Breast epithelium (tissue), 4 donors: Measurements from ENCODE around the gene TOGARAM1. TPM values are rescaled to one million over a fixed set of nuclear protein-coding genes. Genes with fewer than 3 reads are reported as not detected.

Experiments
- DNase-seq, 2 donors: peaks; one replicate each; pipeline ENCODE4 v3.0.0-alpha.2; 2019; ENCODE audit warnings: low spot score in 2 of 2
- H3K27ac ChIP-seq, 2 donors: fragments of 200-600 bp; sonication (generic) in 1 of 2; one replicate each; pipeline ENCODE4 v1.5.1; 2016 to 2019; ENCODE audit warnings: mild to moderate bottlenecking in 1 of 2
- H3K27me3 ChIP-seq, 2 donors: fragments of 200-600 bp; sonication (generic) in 1 of 2; one replicate each; pipeline versions ENCODE4 v1.5.1 to v1.6.0; 2017 to 2019; ENCODE audit warnings: control low read depth in 1 of 2, mild to moderate bottlenecking in 1 of 2
- H3K36me3 ChIP-seq: fragments of 200-600 bp; one replicate; pipeline ENCODE4 v1.5.1; 2019
- H3K4me1 ChIP-seq, 2 donors: fragments of 200-600 bp; sonication (generic); one replicate each; pipeline ENCODE4 v1.5.1; 2016 to 2019; ENCODE audit warnings: control low read depth in 1 of 2
- H3K4me3 ChIP-seq, 3 donors: fragments of 200-600 bp; sonication (generic); 1 replicate in 2 of 3; 2 replicates in 1 of 3; pipeline ENCODE4 v1.5.1; 2016 to 2019; ENCODE audit warnings: mild to moderate bottlenecking in 3 of 3, moderate library complexity in 2 of 3
- H3K9me3 ChIP-seq, 2 donors: fragments of 200-600 bp; sonication (generic) in 1 of 2; one replicate each; pipeline ENCODE4 v1.5.1; 2016 to 2019; ENCODE audit warnings: control low read depth in 1 of 2
- CTCF ChIP-seq, 3 donors: fragments of 450-650 bp; IDR thresholded peaks; one replicate each; pipeline ENCODE4 v1.5.1; 2016 to 2017; ENCODE audit warnings: antibody characterized with exemption in 3 of 3, mild to moderate bottlenecking in 3 of 3, moderate library complexity in 3 of 3
- POLR2A ChIP-seq: fragments of 450-650 bp; IDR thresholded peaks from one replicate; pipeline ENCODE4 v1.6.1; 2016; ENCODE audit warnings: antibody characterized with exemption, mild to moderate bottlenecking, moderate library complexity
- POLR2AphosphoS5 ChIP-seq, 3 donors: sonication (generic); formaldehyde crosslinking; IDR thresholded peaks; one replicate each; pipeline ENCODE4 v1.6.1; 2017; ENCODE audit warnings: antibody characterized with exemption in 3 of 3
- intact Hi-C: fragments of 100-400 bp; cut with DNase I; formaldehyde crosslinking; loops from one replicate; pipeline ENCODE4 v1.15.1; 2023; ENCODE audit warnings: low total_unique reads
- total RNA-seq, 3 donors: library from RNA; depleted of rRNA; stranded (reverse); fragments of >200 nt; gene quantifications; one replicate each; pipeline ENCODE4 v1.1.0, GENCODE V29; 2016

Gene TOGARAM1
- total RNA-seq, 3 donors from 2014 or later, result 21.3 to 38.1 (median 22.9) TPM

DNA sequence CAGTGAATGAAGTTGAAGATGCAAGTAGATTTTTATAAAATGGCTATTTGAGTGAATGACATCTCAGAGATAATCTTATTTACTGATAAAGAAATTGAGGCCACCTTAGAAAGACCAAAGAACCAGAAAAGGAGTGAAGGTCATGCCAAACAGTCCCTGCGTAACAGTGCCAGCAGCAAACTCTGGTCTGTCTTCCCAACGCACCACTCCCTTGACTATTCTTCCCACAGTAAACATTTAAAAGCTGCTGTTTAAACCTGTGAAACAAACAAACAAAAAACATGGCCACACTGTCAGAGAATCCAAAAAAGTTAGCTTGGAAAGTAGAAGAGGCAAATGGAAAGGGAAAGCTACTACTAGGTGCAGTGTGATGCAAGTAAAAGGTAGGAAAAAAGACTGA is 120.4 kb downstream of the TOGARAM1 start:
- DNase-seq, result no peak
- intact Hi-C loops, result no loop called here
- Histone ChIP-seq H3K9me3 (no peaks in the 10 kb centered on the region), H3K27me3 (no peaks in the 10 kb centered on the region), H3K4me1 (peaks cover 0 to 14% of the 10 kb centered on the region in 2 donors), H3K36me3 (no peaks in the 10 kb centered on the region), H3K27ac (no peak overlapping the region), H3K4me3 (no peak overlapping the region)
- TF ChIP-seq POLR2A (no peak), POLR2AphosphoS5 (IDR thresholded peaks at IDR 0.05) (no peak), CTCF (IDR thresholded peaks at IDR 0.05) (no peak)

- intact Hi-C loops, result no loop called here
- H3K9me3 ChIP-seq, result no peaks in the 10 kb centered on the region
- no peak for DNase-seq
- no peaks in the 10 kb centered on the region for H3K27me3 ChIP-seq
- H3K27ac ChIP-seq, result peak overlapping the region; percentile 87
- peak overlapping the region; percentile 56 to 80 (median 74) for H3K4me3 ChIP-seq
- no peaks in the 10 kb centered on the region for H3K36me3 ChIP-seq
- H3K4me1 ChIP-seq, result peaks cover 0 to 14% of the 10 kb centered on the region in 2 donors
- TF ChIP-seq POLR2A (no peak), POLR2AphosphoS5 (IDR thresholded peaks at IDR 0.05) (no peak), CTCF (IDR thresholded peaks at IDR 0.05) (no peak)
Observed at GRCh38 chr14:45083617-45083975, 121.6 kb downstream of the TOGARAM1 start.

DNA sequence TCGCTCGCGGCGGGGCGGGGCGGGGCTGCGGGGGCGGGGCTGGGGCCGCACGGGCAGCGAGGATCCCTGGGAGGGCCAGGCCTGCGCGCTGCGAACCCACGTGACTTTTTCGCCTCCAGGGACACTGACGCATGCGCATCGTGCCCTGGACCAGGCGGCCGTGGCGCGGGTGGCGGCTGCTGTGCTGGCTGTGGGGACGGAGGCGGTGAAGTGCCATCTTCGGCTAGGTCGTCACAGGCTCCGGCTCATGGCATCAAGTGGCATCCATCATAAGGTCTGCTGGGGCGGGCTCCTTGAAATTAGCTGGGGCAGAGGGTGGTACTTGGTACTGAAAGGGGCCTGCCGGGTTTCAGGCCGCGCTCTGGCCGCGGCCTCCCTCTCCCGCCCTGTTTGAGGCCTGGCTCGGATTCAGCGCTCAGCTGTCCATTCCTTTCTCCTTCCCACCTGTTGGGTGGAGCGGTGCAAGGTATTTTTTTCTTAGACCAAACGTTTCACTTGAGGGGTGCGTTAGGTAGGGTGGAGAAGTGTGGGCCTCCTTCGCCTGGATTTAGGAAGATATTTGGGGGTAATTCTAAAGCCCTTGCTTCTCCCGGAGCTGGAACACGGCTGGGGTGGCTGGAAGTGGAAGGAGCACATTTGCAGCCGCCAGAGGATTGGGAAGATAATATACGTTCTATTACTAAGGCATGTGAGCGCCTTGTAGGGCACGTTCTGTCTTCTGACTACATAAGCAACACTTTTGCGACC is 122.2 kb downstream of the TOGARAM1 start, which contains the start of gene PRPF39:
TSS of gene PRPF39 (plus strand) at position 141 of the 747 bp plus-strand sequence. CDS start 11,124 bp downstream, outside the sequence.
- intact Hi-C loops, result no loop called here
- DNase-seq, result peak; percentile 92 to 93
- Histone ChIP-seq H3K27ac (peak within 1 kb of the TSS; percentile 87), H3K9me3 (no peaks in the 10 kb centered on the region), H3K27me3 (no peaks in the 10 kb centered on the region), H3K4me3 (peak within 1 kb of the TSS; percentile 56 to 80 (median 74)), H3K4me1 (peaks cover 0 to 14% of the 10 kb centered on the region in 2 donors), H3K36me3 (no peaks in the 10 kb centered on the region)
- TF ChIP-seq POLR2AphosphoS5 (IDR thresholded peaks at IDR 0.05) (peak; percentile 93 to 97 (median 95)), CTCF (IDR thresholded peaks at IDR 0.05) (no peak), POLR2A (peak; percentile 71)

DNA sequence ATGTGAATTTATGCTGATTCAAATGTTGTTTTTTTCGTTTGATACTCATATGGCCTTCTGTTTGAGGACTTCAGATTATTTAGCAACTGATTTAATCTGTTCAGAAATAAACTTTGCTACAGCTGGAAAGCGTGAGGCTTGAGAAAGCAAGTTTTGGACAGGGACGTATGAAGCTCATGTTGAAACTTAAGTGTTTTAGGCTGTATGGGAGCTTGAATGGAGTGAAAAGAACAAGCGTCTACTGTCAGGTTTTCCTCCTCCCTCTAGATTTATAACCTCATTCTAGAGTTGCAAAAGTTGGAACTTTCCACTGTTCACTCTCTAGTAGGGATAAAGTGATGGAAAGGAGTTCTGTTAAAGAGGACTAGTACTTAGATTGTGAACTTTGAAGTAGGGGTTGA is 123.0 kb downstream of the TOGARAM1 start:
- peaks cover 0 to 14% of the 10 kb centered on the region in 2 donors for H3K4me1 ChIP-seq
- H3K36me3 ChIP-seq, result no peaks in the 10 kb centered on the region
- no peaks in the 10 kb centered on the region for H3K27me3 ChIP-seq
- H3K27ac ChIP-seq, result peak overlapping the region; percentile 87
- intact Hi-C loops, result no loop called here
- DNase-seq, result no peak
- H3K9me3 ChIP-seq, result no peaks in the 10 kb centered on the region
- peak overlapping the region; percentile 56 to 80 (median 74) for H3K4me3 ChIP-seq
- TF ChIP-seq POLR2A (no peak), POLR2AphosphoS5 (IDR thresholded peaks at IDR 0.05) (no peak), CTCF (IDR thresholded peaks at IDR 0.05) (no peak)

- no peak for DNase-seq
- H3K4me1 ChIP-seq, result peaks cover 0 to 14% of the 10 kb centered on the region in 2 donors
- H3K4me3 ChIP-seq, result no peak overlapping the region
- H3K36me3 ChIP-seq, result no peaks in the 10 kb centered on the region
- H3K9me3 ChIP-seq, result no peaks in the 10 kb centered on the region
- no peak for TF ChIP-seq POLR2A
- no peak for TF ChIP-seq CTCF (IDR thresholded peaks at IDR 0.05)
- TF ChIP-seq POLR2AphosphoS5 (IDR thresholded peaks at IDR 0.05), result no peak
- H3K27me3 ChIP-seq, result no peaks in the 10 kb centered on the region
- intact Hi-C loops, result no loop called here
- H3K27ac ChIP-seq, result no peak overlapping the region
Observed at GRCh38 chr14:45089813-45090212, 127.8 kb downstream of the TOGARAM1 start.
